ENCODE data around the gene SFTA2.
A peak's percentile ranks its signal among the peaks of the same experiment; 100 is the strongest.

SFTA2 gene

GRCh38 chr6:30889921-30890645, 41.9 kb downstream of the SFTA2 start:
- ATAC-seq: no peak
- DNase-seq: no peak

- DNase-seq (no peak), ATAC-seq (no peak)
Measured at GRCh38 chr6:30889496-30889885, 42.5 kb downstream of the SFTA2 start.

- ATAC-seq (no peak), DNase-seq (no peak)
Measured at GRCh38 chr6:30888816-30889495, 43.0 kb downstream of the SFTA2 start.

- DNase-seq (no peak), ATAC-seq (no peak)
Measured at GRCh38 chr6:30887901-30888815, 43.8 kb downstream of the SFTA2 start.

- DNase-seq: no peak
- ATAC-seq: no peak
Measured at GRCh38 chr6:30886897-30887255, 45.1 kb downstream of the SFTA2 start.

- DNase-seq: no peak
Measured at GRCh38 chr6:30885999-30886896, 45.7 kb downstream of the SFTA2 start.

GRCh38 chr6:30885481-30885998, 46.4 kb downstream of the SFTA2 start:
- no peak for DNase-seq
- no peak for ATAC-seq

More at GRCh38 chr6:30885999-30886896, 45.7 kb downstream of the SFTA2 start:
- peak; percentile 29 for ATAC-seq

GRCh38 chr6:30884521-30885480, 47.2 kb downstream of the SFTA2 start:
- peak; percentile 71 for DNase-seq

GRCh38 chr6:30883685-30884520, 48.1 kb downstream of the SFTA2 start, which contains the start of gene DDR1:
DDR1 (plus strand) TSS chr6:30884519; CDS start chr6:30888730, 4,211 bp downstream.
- DNase-seq (peak; percentile 66), ATAC-seq (peak; percentile 58)

More at GRCh38 chr6:30884521-30885480, 47.2 kb downstream of the SFTA2 start:
- ATAC-seq: peak; percentile 61

GRCh38 chr6:30882759-30883684, 48.9 kb downstream of the SFTA2 start:
- DNase-seq: no peak
- no peak for ATAC-seq

GRCh38 chr6:30882204-30882758, 49.7 kb downstream of the SFTA2 start:
- no peak for DNase-seq
- no peak for ATAC-seq

- no peak for ATAC-seq
- no peak for DNase-seq
Measured at GRCh38 chr6:30881392-30882203, 50.4 kb downstream of the SFTA2 start.

All from stimulated activated naive CD8-positive, alpha-beta T cell treated with anti-CD3 and anti-CD28 coated beads, Interleukin-15, Interleukin-2, amounts not matched to agents 100 U/mL and 50 U/mL, for 24 hours (primary cell).